NCI-H345 (cell line): ENCODE results near the gene ZSWIM4.
"Not testable (repeated sequence)": the region's sequence is repeated elsewhere in the genome, so short reads cannot be mapped to it uniquely, and the experiment has no call there.

Source experiments
- DNase-seq: peaks from one replicate; lab custom pipeline; 2025; lab: John Stamatoyannopoulos, UW

The ZSWIM4 gene

DNA sequence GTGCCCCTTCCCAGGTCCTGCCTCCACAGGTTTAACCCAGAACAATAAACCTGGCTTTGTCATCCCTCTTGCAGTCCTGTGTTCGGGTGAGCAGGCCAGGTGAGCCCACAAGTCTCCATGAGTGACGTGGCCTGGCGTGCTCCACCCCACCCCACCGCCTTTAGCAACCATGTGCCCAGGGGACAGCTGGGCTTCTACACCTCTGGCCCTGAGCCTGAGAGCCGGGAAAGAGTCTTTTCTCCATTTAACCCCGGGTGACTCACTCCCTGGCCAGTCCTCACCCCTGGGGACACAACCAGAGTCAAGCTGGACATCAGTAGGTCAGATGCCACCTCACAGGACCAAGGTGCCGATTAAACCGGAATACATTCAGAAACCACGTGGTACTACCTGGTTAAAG is 16.8 kb upstream of the ZSWIM4 start:
- DNase-seq: no peak

GRCh38 chr19:13778847-13779246 is 16.4 kb upstream of the ZSWIM4 start:
- no peak for DNase-seq

DNA sequence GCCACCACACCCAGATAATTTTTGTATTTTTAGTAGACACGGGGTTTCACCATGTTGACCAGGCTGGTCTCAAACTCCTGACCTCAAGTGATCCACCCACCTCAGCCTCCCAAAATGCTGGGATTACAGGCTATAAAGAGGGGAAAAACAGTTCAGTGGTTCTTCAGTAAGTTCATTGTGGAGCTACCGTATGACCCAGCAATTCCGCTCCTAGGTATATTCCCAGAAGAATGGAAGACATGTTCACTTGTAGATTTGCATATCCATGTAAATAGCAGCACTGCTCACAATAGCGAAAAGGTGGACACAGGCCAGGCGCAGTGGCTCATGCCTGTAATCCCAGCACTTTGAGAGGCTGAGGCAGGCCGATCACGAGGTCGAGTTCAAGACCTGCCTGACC is 15.4 kb upstream of the ZSWIM4 start:
- DNase-seq: not testable (repeated sequence)

DNA sequence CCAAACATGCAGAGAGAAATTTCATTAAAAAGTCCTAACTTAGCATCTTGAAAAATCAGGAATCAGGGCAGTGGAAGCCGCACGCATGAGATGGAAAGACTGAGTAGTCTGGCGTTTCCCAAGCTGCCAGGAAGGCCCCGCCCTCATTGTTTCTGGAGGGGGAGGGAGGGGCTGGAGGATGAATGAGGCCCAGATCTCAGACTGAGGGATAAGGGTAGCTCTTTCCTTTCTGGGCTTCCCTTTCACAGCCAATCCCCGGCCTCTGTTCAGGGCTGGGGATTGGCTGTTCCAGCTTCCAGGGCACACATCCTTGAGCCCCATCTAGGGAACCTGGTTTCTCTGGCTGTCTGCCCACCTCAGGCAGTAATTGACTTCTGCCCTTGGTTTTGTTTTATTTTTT is 13.7 kb upstream of the ZSWIM4 start:
- DNase-seq: peak; percentile 10

GRCh38 chr19:13782537-13782936 is 12.7 kb upstream of the ZSWIM4 start:
- DNase-seq: no peak

GRCh38 chr19:13783565-13784500 is 11.4 kb upstream of the ZSWIM4 start:
- no peak for DNase-seq

DNA sequence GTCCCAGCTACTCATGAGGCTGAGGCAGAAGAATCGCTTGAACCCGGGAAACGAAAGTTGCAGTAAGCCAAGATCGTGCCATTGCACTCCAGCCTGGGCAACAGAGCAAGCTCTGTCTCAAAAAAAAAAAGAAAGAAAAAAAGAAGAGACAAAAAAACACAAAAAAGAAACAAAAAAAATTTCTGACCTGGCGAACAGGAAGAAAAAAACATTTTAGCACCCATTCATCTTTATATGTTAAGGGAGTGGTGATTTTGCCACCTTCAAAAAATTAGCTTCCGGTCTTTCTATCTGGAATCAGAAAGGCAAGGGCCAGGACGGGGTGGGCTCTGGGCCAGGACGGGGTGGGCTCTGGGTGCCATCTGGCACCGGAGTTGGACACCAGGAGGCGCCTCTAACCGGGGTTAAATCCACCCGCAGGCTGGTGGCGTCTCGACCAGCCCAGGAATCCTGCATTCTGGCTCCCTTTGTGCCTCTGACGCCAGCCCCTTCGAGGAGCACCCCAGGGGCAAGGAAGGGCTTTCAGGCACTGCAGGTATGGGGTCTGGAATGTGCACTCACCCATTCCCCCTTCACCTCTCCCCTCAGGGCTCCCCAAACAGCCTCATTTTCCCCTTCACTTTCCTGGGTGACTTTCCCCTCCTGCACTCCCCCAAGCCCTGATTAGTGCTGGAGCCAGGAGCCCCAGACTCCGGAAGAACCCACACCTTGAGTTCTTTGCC is 10.4 kb upstream of the ZSWIM4 start:
- peak; percentile 16 for DNase-seq

- no peak for DNase-seq
These were observed 6.3 kb upstream of the ZSWIM4 start for GRCh38 chr19:13788991-13789390.

- DNase-seq: no peak
These were observed 4.9 kb upstream of the ZSWIM4 start for GRCh38 chr19:13790354-13790753.

- not testable (repeated sequence) for DNase-seq
These were observed 1.9 kb upstream of the ZSWIM4 start for GRCh38 chr19:13793317-13793716.

DNA sequence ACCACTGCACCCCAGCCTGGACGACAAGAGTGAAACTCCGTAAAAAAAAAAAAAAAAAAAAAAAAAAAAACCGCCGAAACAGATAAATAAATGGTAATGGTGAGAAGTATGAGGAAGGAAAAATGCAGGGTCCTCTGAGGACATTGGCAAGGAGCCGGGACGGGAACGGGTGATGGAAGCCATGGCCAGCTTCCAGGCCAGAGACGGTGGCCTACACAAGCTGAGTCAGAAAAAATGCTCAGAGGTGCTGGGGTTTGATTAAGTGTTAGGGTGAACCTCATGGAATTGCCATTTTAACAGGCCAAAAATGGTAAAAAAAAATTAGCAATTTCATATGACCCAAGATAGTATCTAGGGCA is 866 bp upstream of the ZSWIM4 start:
- DNase-seq: no peak

DNA sequence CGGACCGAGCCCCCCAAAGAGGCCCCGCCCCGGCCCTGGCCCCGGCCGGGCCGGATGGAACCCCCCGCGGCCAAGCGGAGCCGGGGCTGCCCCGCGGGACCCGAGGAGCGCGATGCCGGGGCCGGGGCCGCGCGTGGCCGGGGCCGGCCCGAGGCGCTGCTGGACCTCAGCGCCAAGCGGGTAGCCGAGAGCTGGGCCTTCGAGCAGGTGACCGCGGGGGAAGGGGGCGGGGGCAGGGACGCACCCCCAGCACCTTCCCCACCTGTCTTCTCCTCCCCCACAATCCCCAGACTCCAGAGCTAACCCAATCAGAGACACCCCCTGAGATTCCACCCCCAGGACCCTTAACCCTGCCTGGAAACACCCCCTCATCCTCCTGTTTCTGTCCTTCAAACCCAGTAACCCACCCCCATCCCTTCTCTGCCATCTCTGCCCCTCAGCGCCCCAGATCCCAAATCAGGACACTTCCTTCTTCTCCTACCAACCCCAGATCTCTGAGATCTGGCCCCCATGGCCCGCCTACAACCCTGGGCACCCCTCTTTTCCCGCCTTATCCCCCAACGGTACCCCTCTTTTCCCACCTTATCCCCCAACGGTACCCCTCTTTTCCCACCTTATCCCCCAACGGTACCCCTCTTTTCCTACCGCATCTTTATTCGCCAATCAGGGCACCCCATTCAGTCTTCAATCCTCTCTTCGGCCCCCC is 505 bp downstream of the ZSWIM4 start:
- no peak for DNase-seq

DNA sequence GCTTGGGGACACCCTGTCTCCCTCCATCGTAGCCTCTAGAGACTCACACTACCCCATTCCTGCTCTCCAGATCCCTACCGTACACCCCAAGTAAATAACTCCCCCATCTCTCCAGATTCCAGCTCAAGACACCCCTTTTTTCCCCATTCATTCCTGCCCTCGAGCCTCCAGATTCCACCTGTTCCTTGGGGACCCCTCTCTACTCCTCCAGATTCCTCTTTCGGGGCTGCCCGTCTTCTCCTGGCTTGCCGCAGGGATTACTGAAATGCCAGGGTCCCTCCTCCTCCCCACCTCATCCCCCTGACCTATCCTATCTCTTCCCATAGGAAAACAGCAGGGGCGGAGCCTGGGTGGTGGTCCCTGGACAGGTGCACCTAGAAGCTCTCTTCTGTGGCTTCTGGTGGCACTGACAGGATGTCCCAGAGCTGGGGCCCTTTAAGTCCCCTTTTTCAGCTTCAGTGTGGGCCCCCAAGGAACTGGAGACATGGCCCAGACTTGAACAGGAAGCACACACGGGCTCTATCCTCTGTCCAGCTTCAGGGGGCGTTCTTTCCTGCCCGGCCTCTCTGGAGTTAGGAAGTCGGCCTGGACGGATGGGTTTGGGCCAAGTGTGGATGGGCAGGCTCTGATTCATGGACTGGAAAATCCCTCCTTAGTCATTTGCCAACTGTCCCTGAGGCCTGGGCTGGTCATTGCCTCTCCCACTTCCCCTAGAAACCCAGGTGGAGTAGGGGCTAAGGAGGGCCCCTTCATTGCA is 1.2 kb downstream of the ZSWIM4 start:
- DNase-seq: no peak

DNA sequence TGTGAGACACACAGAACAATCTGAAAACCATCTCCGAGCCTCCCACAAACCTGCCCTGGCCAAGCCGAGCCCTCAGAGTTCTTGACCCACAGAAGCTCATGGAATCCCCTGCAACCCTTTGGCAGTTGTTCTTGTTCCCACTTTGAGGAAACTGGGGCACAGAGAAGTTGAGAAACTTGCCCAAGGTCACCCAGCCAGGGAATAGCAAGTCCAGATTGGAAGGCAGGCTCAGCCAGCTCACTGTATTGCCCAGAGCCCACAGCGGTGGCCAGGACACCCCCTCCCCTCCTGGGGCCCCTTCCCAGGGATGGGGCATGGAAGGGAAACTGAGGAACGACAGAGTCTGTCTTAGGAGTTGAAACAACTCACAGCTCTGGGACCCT is 1.8 kb downstream of the ZSWIM4 start:
- no peak for DNase-seq

- DNase-seq: no peak
These were observed 2.6 kb downstream of the ZSWIM4 start for GRCh38 chr19:13797870-13798269.

DNA sequence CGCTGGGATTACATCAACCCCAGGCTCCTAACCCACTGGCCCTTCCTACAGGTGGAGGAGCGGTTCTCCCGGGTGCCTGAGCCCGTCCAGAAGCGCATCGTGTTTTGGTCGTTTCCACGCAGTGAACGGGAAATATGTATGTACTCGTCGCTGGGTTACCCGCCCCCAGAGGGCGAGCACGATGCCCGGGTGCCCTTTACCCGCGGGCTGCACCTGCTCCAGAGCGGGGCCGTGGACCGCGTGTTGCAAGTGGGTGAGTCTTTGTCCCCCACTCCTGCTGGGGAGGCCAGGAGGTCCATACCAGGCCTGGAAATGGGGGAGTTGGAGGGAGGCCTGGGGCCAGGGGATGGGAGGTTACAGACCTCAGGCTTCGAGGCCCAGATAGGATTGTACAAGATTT is 4.4 kb downstream of the ZSWIM4 start:
- DNase-seq: no peak

GRCh38 chr19:13803038-13803437 is 7.8 kb downstream of the ZSWIM4 start:
- DNase-seq: no peak

GRCh38 chr19:13804830-13805683 is 9.8 kb downstream of the ZSWIM4 start:
- no peak for DNase-seq

DNA sequence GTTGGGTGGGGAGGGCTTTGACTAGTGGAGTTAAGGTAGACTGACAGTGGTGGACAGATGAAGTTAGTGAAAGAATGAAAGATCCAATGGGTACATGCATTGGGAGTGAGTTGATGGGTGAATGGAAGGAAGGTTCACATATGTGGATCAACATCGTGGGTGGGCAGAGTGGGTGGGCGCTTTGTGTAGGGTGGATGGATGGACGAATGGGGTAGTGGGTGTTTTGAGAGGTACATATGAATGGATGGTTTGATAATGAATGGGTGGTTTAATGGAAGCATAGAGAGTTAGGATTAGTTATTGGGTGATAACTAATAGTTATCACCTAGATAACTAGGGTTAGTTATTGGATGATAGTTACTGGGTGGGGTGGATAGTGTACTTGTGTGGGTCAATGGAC is 11.5 kb downstream of the ZSWIM4 start:
- no peak for DNase-seq

DNA sequence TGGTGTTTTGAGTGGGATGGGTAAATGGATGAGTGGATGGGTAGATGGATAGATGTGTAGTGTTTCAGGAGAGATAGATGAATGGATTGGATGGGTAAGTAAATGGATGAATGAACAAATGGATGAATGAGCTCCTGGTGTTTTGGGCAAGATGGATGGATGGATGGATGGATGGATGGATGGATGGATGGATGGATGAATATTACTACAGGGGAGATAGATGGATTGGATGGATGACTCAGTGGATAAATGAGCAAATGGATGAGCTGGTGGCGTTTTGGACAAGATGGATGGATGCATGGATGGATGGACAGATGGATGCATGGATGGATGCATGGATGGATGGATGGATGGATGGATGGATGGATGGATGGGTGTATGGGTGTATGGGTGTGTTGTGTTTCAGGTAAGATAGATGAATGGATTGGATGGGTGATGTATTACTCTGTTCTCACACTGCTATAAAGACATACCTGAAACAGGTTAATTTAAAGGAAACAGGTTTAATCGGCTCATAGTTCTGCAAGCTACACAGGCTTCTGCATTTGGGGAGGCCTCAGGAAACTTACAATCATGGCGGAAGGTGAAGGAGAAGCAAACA is 12.3 kb downstream of the ZSWIM4 start:
- no peak for DNase-seq

DNA sequence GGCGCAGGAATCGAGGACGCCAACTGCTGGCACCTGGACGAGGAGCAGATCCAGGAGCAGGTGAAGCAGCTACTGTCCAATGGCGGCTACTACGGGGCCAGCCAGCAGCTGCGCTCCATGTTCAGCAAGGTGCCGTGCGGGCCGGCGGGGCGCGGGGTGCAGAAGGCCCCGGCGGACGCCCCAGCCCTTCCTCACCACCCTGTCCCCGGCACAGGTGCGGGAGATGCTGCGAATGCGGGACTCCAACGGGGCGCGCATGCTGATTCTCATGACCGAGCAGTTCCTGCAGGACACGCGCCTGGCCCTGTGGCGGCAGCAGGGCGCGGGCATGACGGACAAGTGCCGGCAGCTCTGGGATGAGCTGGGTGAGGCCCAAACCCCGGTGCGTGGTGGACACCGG is 13.6 kb downstream of the ZSWIM4 start:
- DNase-seq: no peak
